WTC11 (cell line): ENCODE results near the gene PDXP.

Source experiments
- ETV6 ChIP-seq: sonication (generic); formaldehyde crosslinking; IDR thresholded peaks from 2 replicates; pipeline ENCODE4 v1.8.1; 2022; ENCODE audit warnings: mild to moderate bottlenecking, missing genetic modification reagents
- RORB ChIP-seq: fragments of 250-450 bp; sonication (Bioruptor Pico); IDR thresholded peaks from 2 replicates; pipeline ENCODE4 v1.9.0; 2021; ENCODE audit warnings: mild to moderate bottlenecking
- ZNF263 ChIP-seq: sonication (generic); formaldehyde crosslinking; IDR thresholded peaks from 2 replicates; pipeline ENCODE4 v1.8.1; 2022; ENCODE audit warnings: low read depth, mild to moderate bottlenecking, moderate library complexity, missing genetic modification reagents
- TF ChIP-seq, protein P1 (sequence below): fragments of 200-600 bp; IDR thresholded peaks from 2 replicates; pipeline ENCODE4 v1.8.0; 2022; ENCODE audit warnings: antibody characterized with exemption
- TF ChIP-seq, protein P2 (sequence below): sonication (generic); formaldehyde crosslinking; IDR thresholded peaks from 2 replicates; pipeline ENCODE4 v1.8.0; 2022; ENCODE audit warnings: mild to moderate bottlenecking, missing genetic modification reagents

DNA sequence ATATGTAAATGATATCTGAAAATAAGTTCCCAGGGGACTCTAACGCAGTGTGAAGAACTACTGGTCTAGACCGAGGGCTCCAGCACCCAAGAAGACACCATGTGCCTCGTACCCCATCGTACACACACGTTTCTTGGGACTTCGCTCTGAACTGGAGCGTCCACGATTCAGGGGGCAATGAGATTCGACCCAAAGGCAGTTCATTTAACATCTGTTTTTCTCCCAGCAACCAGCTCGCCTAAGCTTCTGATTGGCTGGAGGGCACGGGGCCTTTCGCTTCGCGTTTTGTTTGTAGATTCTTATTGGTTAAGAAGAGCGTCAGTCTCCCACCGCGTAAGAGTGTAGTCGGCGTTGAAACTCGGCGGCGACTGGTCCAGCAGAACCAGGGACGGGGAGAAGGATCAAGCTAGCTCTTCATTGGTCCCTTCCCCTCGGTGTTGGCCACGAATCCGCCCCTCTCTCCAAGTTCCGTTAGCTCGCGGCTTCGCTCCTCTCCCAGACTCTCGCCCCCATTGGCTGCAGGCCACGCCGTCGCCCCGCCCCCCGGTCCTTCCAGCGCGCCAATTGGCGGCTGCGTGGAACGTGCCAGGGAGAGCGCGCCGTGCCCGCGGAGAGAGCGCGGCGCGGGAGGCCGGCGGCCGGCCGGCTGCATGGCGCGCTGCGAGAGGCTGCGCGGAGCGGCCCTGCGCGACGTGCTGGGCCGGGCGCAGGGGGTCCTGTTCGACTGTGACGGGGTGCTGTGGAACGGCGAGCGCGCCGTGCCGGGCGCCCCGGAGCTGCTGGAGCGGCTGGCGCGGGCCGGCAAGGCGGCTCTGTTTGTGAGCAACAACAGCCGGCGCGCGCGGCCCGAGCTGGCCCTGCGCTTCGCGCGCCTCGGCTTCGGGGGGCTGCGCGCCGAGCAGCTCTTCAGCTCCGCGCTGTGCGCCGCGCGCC lies at the start of gene PDXP:
- no peak for TF ChIP-seq ZNF263
- TF ChIP-seq ETV6 (CRISPR knock-in tag) = peak; percentile 80
- TF ChIP-seq, protein P1, sequence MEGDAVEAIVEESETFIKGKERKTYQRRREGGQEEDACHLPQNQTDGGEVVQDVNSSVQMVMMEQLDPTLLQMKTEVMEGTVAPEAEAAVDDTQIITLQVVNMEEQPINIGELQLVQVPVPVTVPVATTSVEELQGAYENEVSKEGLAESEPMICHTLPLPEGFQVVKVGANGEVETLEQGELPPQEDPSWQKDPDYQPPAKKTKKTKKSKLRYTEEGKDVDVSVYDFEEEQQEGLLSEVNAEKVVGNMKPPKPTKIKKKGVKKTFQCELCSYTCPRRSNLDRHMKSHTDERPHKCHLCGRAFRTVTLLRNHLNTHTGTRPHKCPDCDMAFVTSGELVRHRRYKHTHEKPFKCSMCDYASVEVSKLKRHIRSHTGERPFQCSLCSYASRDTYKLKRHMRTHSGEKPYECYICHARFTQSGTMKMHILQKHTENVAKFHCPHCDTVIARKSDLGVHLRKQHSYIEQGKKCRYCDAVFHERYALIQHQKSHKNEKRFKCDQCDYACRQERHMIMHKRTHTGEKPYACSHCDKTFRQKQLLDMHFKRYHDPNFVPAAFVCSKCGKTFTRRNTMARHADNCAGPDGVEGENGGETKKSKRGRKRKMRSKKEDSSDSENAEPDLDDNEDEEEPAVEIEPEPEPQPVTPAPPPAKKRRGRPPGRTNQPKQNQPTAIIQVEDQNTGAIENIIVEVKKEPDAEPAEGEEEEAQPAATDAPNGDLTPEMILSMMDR = no peak
- TF ChIP-seq, protein P2, sequence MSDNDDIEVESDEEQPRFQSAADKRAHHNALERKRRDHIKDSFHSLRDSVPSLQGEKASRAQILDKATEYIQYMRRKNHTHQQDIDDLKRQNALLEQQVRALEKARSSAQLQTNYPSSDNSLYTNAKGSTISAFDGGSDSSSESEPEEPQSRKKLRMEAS (CRISPR knock-in tag) = peak; percentile 81; the same call in 1 of the 2 replicates
- no peak for TF ChIP-seq RORB (CRISPR knock-in tag)
